Stimulated activated CD8-positive, alpha-beta memory T cell treated with anti-CD3 and anti-CD28 coated beads, Interleukin-15, amount 100 ng/mL, for 4 hours (primary cell): ENCODE measurements around the gene ZNF726.
"Not testable (repeated sequence)": the region's sequence is repeated elsewhere in the genome, so short reads cannot be mapped to it uniquely, and the experiment has no call there.

Source experiments
- DNase-seq, 2 donors: peaks; one replicate each; pipeline ENCODE4 v3.0.0-alpha.2; 2020; ENCODE audit warnings: low read depth in 2 of 2

ZNF726 gene

GRCh38 chr19:23914402-23915286 is at the start of gene ZNF726:
Gene ZNF726 (plus strand): TSS chr19:23914886. CDS start chr19:23914995, 109 bp downstream.
- peak; percentile 59 to 78 for DNase-seq

- no peak for DNase-seq
Observed at GRCh38 chr19:23867895-23868294, 46.8 kb upstream of the ZNF726 start.

- DNase-seq, result no peak
Observed at GRCh38 chr19:23868630-23869029, 46.1 kb upstream of the ZNF726 start.

- no peak for DNase-seq
Observed at GRCh38 chr19:23872282-23872919, 42.3 kb upstream of the ZNF726 start.

GRCh38 chr19:23876261-23876660 is 38.4 kb upstream of the ZNF726 start:
- DNase-seq, result no peak

GRCh38 chr19:23876756-23877155 is 37.9 kb upstream of the ZNF726 start:
- DNase-seq, result not testable (repeated sequence)

GRCh38 chr19:23882493-23882892 is 32.2 kb upstream of the ZNF726 start:
- no peak for DNase-seq

GRCh38 chr19:23884363-23884762 is 30.3 kb upstream of the ZNF726 start:
- DNase-seq, result no peak

GRCh38 chr19:23887642-23888041 is 27.0 kb upstream of the ZNF726 start:
- no peak for DNase-seq

- DNase-seq, result not testable (repeated sequence)
Observed at GRCh38 chr19:23896096-23896495, 18.6 kb upstream of the ZNF726 start.

- DNase-seq, result no peak
Observed at GRCh38 chr19:23896912-23897311, 17.8 kb upstream of the ZNF726 start.

GRCh38 chr19:23901360-23901759 is 13.3 kb upstream of the ZNF726 start:
- DNase-seq, result no peak

GRCh38 chr19:23904406-23904805 is 10.3 kb upstream of the ZNF726 start:
- no peak for DNase-seq

- DNase-seq, result no peak
Observed at GRCh38 chr19:23905771-23906170, 8.9 kb upstream of the ZNF726 start.

- DNase-seq, result no peak
Observed at GRCh38 chr19:23906835-23907234, 7.9 kb upstream of the ZNF726 start.

- no peak for DNase-seq
Observed at GRCh38 chr19:23908165-23908564, 6.5 kb upstream of the ZNF726 start.

GRCh38 chr19:23909222-23909621 is 5.5 kb upstream of the ZNF726 start:
- DNase-seq, result no peak

- no peak for DNase-seq
Observed at GRCh38 chr19:23913931-23914330, 755 bp upstream of the ZNF726 start.

GRCh38 chr19:23916991-23917390 is 2.3 kb downstream of the ZNF726 start:
- no peak for DNase-seq

GRCh38 chr19:23917856-23918255 is 3.2 kb downstream of the ZNF726 start:
- no peak for DNase-seq

- DNase-seq, result no peak
Observed at GRCh38 chr19:23925285-23925684, 10.6 kb downstream of the ZNF726 start.

GRCh38 chr19:23932878-23933277 is 18.2 kb downstream of the ZNF726 start:
- DNase-seq, result no peak

- DNase-seq, result not testable (repeated sequence)
Observed at GRCh38 chr19:23937031-23937430, 22.3 kb downstream of the ZNF726 start.
